Endothelial cell of umbilical vein (primary cell): Measurements from ENCODE around the gene SLC45A1. TPM values are rescaled to one million over a fixed set of nuclear protein-coding genes. Genes with fewer than 3 reads are reported as not detected.

Experiments
- BruUV-seq: library from RNA; stranded (reverse); fragments of 400-500 nt; replicated peaks from 2 replicates; lab custom pipeline; 2021; lab: Mats Ljungman, UMichigan
- CTCF ChIA-PET: fragments of 300-600, 350-600 bp; sonication (Branson Sonifier 250); formaldehyde crosslinking; loops from one replicate; lab custom pipeline; 2021; ENCODE audit warnings: antibody characterized with exemption, inconsistent platforms; lab: Charles Lee
- POLR2A ChIA-PET: fragments of 300-600, 350-600 bp; sonication (Branson Sonifier 250); formaldehyde crosslinking; loops from one replicate; lab custom pipeline; 2021; ENCODE audit warnings: antibody characterized with exemption, inconsistent platforms; lab: Charles Lee
- DNase-seq: peaks from one replicate; pipeline ENCODE4 v3.0.0-alpha.2; 2011; ENCODE audit warnings: low read depth, low spot score
- FAIRE-seq: peaks from 2 replicates; lab custom pipeline; 2011; peaks lifted over from hg19 to GRCh38; lab: Jason Lieb, UNC
- H2AFZ ChIP-seq: 2 replicates; pipeline ENCODE4 v1.6.0; 2012; ENCODE audit warnings: low read depth, low read length, control low read depth, inconsistent platforms
- H3K27ac ChIP-seq: 2 replicates; pipeline ENCODE4 v1.5.1; 2011; ENCODE audit warnings: low read depth, mild to moderate bottlenecking, control low read depth, low read length, moderate library complexity; ENCODE audit not compliant: insufficient read depth
- H3K27me3 ChIP-seq, 2 experiments: 2 replicates each; pipeline versions ENCODE4 v1.6.0 to v1.6.1; 2011; ENCODE audit warnings: low read length in 2 of 2, mixed read lengths in 1 of 2; ENCODE audit not compliant: control insufficient read depth in 2 of 2, insufficient read depth in 2 of 2
- H3K36me3 ChIP-seq, 2 experiments: 2 replicates in 1 of 2; 3 replicates in 1 of 2; pipeline ENCODE4 v1.5.1; 2011; ENCODE audit warnings: low read length in 2 of 2, mild to moderate bottlenecking in 1 of 2, moderate library complexity in 1 of 2; ENCODE audit not compliant: control insufficient read depth in 2 of 2, insufficient read depth in 2 of 2; ENCODE audit errors: extremely low read depth in 1 of 2
- H3K4me1 ChIP-seq: 3 replicates; pipeline ENCODE4 v1.5.1; 2011; ENCODE audit warnings: mild to moderate bottlenecking, low read length; ENCODE audit not compliant: control insufficient read depth, insufficient read depth; ENCODE audit errors: extremely low read depth
- H3K4me2 ChIP-seq: 2 replicates; pipeline ENCODE4 v1.6.1; 2011; ENCODE audit warnings: low read length, control low read depth, mixed read lengths; ENCODE audit not compliant: insufficient read depth
- H3K4me3 ChIP-seq, 3 experiments: fragments of 200-600 bp in 1 of 3; sonication (generic), shearing (Covaris generic) in 1 of 3; replicated peaks in 1 of 3; 2 replicates each; pipeline ENCODE4 v1.5.1; 2011 to 2016; ENCODE audit warnings: control low read depth in 3 of 3, low read length in 3 of 3, mild to moderate bottlenecking in 2 of 3, inconsistent platforms in 1 of 3, low read depth in 1 of 3, moderate library complexity in 1 of 3; ENCODE audit not compliant: insufficient read depth in 1 of 3
- H3K79me2 ChIP-seq: 2 replicates; pipeline ENCODE4 v1.6.0; 2012; ENCODE audit warnings: low read length, inconsistent platforms; ENCODE audit not compliant: control insufficient read depth, insufficient read depth
- H3K9ac ChIP-seq: replicated peaks from 2 replicates; pipeline ENCODE3; 2011; ENCODE audit warnings: low read length, control low read depth; ENCODE audit not compliant: insufficient read depth; ENCODE audit errors: extremely low read depth
- H3K9me1 ChIP-seq: replicated peaks from 3 replicates; pipeline ENCODE4 v1.6.0; 2011; ENCODE audit warnings: mild to moderate bottlenecking, low read length; ENCODE audit not compliant: control insufficient read depth, insufficient read depth; ENCODE audit errors: extremely low read depth
- H3K9me3 ChIP-seq: replicated peaks from 2 replicates; pipeline ENCODE4 v1.5.1; 2012; ENCODE audit warnings: low read length, inconsistent platforms; ENCODE audit not compliant: control insufficient read depth, insufficient read depth
- H4K20me1 ChIP-seq: replicated peaks from 2 replicates; pipeline ENCODE3; 2011; ENCODE audit warnings: mild to moderate bottlenecking, low read length; ENCODE audit not compliant: control insufficient read depth, insufficient read depth; ENCODE audit errors: extremely low read depth
- EZH2 ChIP-seq: IDR thresholded peaks from 2 replicates; pipeline ENCODE4 v1.6.1; 2012; ENCODE audit warnings: borderline replicate concordance, low read depth, mild to moderate bottlenecking, moderate library complexity, low read length, inconsistent platforms; ENCODE audit not compliant: severe bottlenecking
- MYC ChIP-seq: IDR thresholded peaks from one replicate; pipeline ENCODE4 v1.6.1; 2011; ENCODE audit warnings: mild to moderate bottlenecking, low read depth, low read length
- POLR2AphosphoS5 ChIP-seq: IDR thresholded peaks from 2 replicates; pipeline ENCODE4 v1.6.1; 2012; ENCODE audit warnings: low read depth, mild to moderate bottlenecking, control low read depth, low read length, moderate library complexity; ENCODE audit not compliant: insufficient read depth
- dilution Hi-C: fragments of 300-500 bp; cut with MboI; formaldehyde crosslinking; loops from one replicate; pipeline ENCODE4 v1.15.0; 2019; ENCODE audit warnings: low sequenced_read_pairs; ENCODE audit not compliant: extremely low pct_ligation_motif_present
- intact Hi-C: fragments of 100-400 bp; cut with micrococcal nuclease; formaldehyde crosslinking; loops from one replicate; pipeline ENCODE4 v1.10.0; 2022
- polyA plus RNA-seq, 4 experiments: library from polyadenylated mRNA; depleted of rRNA in 3 of 4; stranded (reverse) in 3 of 4; unstranded in 1 of 4; fragments of >200 nt; gene quantifications; 2 replicates each; pipeline versions ENCODE4 v1.2.1 to v1.2.3, GENCODE V29; 2011 to 2012; ENCODE audit warnings: missing spikeins in 1 of 4
- total RNA-seq: library from RNA; stranded (reverse); gene quantifications from 2 replicates; pipeline ENCODE4 v1.2.3, GENCODE V29; 2021
- TF ChIP-seq, protein P1 (sequence below): IDR thresholded peaks from 2 replicates; pipeline ENCODE4 v1.6.1; 2011; ENCODE audit not compliant: insufficient read depth, insufficient read length

Gene SLC45A1
- total and polyA plus RNA-seq, 2 donors (not counting 3 experiments of a cell fraction or from before 2014, with no cell fraction given), result 1.3 to 1.4 TPM

DNA sequence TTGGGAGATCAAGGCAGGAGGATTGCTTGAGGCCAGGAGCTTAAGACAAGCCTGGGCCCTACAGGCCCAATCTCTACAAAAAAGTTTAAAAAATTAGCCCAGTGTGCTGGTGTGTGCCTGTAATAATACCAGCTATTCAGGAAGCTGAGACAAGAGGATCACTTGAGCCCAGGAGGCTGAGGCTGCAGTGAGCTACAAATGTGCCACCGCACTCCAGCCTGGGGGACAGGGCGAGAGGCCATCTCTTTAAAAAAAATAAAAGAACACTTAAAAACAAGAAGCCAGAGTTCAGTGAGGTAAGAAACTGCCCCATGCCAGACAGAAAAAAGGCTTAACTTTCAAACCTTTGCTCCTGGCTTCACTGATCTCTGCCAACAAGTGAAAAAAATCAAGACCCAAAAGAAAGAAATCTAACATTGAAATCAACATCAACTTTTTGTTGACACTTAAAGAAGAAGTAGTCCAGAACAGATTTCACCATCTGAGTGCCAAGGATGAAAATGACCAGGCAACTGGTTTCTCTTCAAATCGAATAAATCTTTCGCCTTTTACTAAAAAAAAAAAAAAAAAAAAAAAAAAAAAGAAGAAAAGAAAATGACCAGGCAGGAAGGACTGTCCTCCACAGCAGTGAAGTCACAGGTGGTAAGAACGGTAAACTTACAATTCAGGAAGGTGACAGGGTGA, 51.2 kb downstream of the SLC45A1 start:
- H2AFZ ChIP-seq, result no peak overlapping the region
- intact Hi-C loops (no loop called here), dilution Hi-C loops (no loop called here)
- no peak overlapping the region for H3K9ac ChIP-seq
- H3K9me3 ChIP-seq, result no peaks in the 10 kb centered on the region
- H3K4me1 ChIP-seq, result peaks cover 21% of the 10 kb centered on the region
- no peak overlapping the region for H3K4me3 ChIP-seq
- no peak for DNase-seq
- H3K79me2 ChIP-seq, result peaks cover 21% of the 10 kb centered on the region
- BruUV-seq, result no TSS peak
- POLR2A ChIA-PET, result no interaction called here
- H3K27me3 ChIP-seq, result no peaks in the 10 kb centered on the region
- TF ChIP-seq, protein P1, sequence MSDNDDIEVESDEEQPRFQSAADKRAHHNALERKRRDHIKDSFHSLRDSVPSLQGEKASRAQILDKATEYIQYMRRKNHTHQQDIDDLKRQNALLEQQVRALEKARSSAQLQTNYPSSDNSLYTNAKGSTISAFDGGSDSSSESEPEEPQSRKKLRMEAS, result no peak
- TF ChIP-seq EZH2, result no peak
- TF ChIP-seq MYC, result no peak
- no peak for TF ChIP-seq POLR2AphosphoS5
- H4K20me1 ChIP-seq, result no peaks in the 10 kb centered on the region
- no peaks in the 10 kb centered on the region for H3K9me1 ChIP-seq
- no peak overlapping the region for H3K27ac ChIP-seq
- H3K4me2 ChIP-seq, result no peak overlapping the region
- H3K36me3 ChIP-seq, result peaks cover 0 to 15% of the 10 kb centered on the region in 2 experiments
- no peak for FAIRE-seq
- CTCF ChIA-PET, result interaction anchor here (0.8 to 1.2 kb wide), 4 partner anchors 10 to 43 kb away, joined by 3 to 4 read pairs (median 3); no protein-coding TSS in a partner anchor

DNA sequence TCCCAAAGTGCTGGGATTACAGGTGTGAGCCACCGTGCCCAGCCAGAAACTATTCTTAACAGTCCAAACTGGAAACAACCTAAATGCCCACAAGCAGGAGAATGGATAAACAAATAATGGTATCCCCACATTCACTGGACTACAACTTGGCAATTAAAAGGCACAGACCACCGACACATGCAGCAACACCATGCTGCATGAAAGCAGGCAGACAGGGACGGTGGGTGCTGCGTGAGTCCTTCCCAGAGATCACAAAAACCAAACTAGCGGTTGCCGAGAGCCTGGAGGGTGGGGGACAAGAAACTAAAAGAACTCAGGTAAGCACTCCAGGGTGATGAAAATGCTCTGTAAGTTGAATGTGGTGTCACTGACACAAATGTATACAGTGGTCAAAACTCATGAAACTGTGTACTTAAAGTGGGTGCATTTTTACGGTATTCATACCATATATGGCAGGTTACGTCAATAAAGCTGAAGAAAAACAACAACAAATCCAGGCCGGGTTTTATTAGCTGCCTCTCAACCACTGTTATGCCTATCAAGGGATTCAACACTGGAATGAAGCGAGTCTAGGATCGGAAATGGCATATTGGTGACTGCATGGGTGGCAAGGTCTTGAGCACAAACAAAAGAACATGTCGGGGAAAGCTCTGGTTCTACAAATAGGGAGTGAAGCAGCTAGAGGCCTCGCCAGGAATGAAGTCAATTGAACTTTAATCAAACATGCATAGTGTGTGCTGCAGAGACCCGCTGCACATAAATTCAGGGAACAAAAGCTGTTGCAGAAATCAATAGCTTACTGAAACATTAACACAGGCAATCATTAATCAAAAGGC, 52.4 kb downstream of the SLC45A1 start:
- peaks cover 0 to 11% of the 10 kb centered on the region in 2 experiments for H3K36me3 ChIP-seq
- dilution Hi-C loops, result no loop called here
- no peak overlapping the region for H3K4me2 ChIP-seq
- H4K20me1 ChIP-seq, result no peaks in the 10 kb centered on the region
- H2AFZ ChIP-seq, result no peak overlapping the region
- peaks cover 23% of the 10 kb centered on the region for H3K79me2 ChIP-seq
- peaks cover 24% of the 10 kb centered on the region for H3K4me1 ChIP-seq
- no peak overlapping the region for H3K4me3 ChIP-seq
- DNase-seq, result no peak
- CTCF ChIA-PET, result interaction anchor here (1.0 to 1.9 kb wide), 6 partner anchors 15 to 478 kb away, joined by 3 to 9 read pairs (median 4); no protein-coding TSS in a partner anchor
- BruUV-seq, result no TSS peak
- intact Hi-C loops, result no loop called here
- no peaks in the 10 kb centered on the region for H3K27me3 ChIP-seq
- no peak overlapping the region for H3K9ac ChIP-seq
- H3K9me1 ChIP-seq, result no peaks in the 10 kb centered on the region
- POLR2A ChIA-PET, result interaction anchor here (1.2 kb wide), 1 partner anchor 16 kb away, joined by 4 read pairs; no protein-coding TSS in a partner anchor
- H3K27ac ChIP-seq, result no peak overlapping the region
- TF ChIP-seq MYC (no peak), POLR2AphosphoS5 (no peak)
- H3K9me3 ChIP-seq, result no peaks in the 10 kb centered on the region
- FAIRE-seq, result peak; percentile 75
